Pulmonary artery endothelial cell (primary cell): ENCODE data around the gene BORCS5. TPM values are rescaled to one million over a fixed set of nuclear protein-coding genes. Genes with fewer than 3 reads are reported as not detected.
A peak's percentile ranks its signal among the peaks of the same experiment; 100 is the strongest.
"Not testable (repeated sequence)": the region's sequence is repeated elsewhere in the genome, so short reads cannot be mapped to it uniquely, and the experiment has no call there.

Experiments used
- DNase-seq: peaks from one replicate; pipeline ENCODE4 v3.0.0-alpha.2; 2011; ENCODE audit warnings: low read depth, low spot score
- total RNA-seq: library from RNA; depleted of rRNA; stranded (reverse); fragments of >200 nt; gene quantifications from 2 replicates; pipeline ENCODE4 v1.2.3, GENCODE V29; 2014

BORCS5 gene
- total RNA-seq, 1 donor from 2014 or later: 6.1 TPM

DNA sequence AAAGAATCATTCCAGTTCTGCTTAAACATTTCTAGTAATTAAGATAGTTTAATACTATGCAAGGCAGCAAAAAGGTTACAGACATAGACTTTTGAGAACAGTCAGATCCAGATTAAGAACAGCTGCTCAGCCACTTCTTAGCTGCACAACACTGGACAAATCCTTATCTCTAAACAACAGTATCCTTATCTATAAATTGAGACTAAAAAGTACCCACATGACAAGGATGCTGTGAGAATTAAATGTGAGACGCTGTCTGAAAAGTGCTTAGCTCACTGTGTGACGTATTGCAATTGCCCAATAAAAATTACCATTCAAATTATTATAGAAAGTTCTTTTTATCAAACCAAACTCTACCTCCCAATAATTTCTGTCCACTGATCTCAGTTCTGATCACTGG is 35.5 kb downstream of the BORCS5 start:
- no peak for DNase-seq

DNA sequence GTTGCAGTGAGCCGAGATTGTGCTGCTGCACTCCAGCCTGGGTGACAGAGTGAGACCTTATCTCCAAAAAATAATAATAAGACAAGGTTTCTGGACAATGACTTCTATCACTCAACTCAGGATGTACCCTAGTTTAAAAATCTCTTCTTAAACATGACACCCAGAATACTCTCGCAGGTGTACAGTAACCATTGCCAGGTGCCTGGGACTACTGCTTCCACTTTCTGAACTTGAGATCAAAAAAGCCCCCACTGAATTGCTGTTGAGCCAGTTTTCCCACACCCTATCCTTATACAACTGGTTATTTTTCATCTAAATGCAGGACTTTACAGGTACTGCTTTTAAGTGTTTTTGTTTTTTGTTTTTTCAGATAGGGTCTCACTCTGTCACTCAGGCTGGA is 36.3 kb downstream of the BORCS5 start:
- DNase-seq: no peak

DNA sequence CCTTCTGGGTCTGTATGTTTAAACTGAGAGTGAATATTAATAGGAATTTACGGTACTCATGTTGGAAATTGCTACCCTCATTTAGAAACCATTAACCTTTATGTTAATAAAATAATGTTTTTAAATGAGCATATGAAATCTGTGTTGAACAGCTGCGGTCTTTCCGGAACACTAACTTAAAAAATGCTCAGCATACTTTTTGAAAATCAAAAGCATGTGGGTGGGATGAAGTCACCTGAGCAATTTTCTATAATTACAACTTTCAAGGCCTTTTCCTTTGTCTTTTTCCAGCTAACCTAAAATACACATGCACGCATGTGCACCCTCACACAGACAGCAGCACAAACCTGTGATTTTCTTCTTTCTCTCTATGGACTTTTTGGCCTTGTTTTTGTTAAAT is 39.8 kb downstream of the BORCS5 start:
- DNase-seq: no peak

DNA sequence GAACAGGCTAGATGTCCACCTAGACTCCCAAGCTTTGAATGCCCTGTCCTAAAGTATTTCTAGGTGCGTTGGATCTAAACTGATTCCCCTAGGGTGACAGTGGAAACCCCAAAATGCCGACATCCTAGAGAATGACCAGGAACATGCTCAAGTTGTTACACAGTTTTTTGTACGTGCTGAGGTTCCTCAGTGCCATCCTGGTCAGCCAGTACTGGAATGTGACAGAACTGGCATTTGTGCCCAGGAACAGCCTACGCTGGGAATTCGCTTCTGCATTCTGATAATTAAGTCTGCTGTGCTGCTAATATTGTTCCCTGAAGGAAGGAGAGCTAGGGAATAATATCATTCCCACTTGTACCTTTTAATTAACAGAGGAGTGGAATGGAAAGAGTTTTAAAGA is 40.3 kb downstream of the BORCS5 start:
- DNase-seq: no peak

DNA sequence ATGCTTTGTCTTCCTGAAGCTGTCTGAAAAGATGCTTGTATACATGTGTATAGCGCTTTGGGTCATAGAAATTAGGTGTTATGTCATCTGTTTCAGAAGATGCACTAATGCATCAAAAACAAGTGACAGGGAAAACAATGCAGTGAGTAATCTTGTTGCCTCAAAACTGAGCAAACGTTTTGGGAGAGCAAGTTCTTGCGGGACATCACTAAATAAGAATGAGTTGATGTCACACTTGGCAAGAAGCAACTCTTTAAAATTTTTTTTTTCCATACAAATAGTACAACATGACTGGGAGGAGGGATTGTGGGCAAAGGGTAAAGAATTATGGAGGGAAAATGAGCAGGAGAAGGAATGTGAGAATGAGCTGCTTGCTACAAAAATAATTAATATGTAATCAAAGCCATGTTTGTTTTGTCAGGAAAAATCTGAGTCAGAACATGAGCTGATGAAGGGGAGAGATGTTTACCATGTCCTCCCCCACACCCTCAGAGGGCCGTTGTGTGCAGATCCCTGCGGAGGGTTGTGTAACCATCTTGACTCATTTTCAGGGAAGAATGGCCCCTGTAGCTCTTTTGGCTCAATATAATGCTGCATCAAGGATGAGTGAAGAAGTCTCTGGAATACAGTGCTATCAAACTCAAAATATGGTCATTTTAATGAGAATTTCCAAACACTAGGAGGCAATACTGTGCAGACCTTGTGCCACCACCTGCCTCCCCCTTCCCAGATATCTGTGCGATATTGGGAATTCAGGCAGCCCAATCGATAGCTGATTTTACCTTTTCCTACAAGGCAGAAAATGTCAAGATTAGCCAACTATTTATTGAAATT is 41.4 kb downstream of the BORCS5 start:
- DNase-seq: peak; percentile 52

DNA sequence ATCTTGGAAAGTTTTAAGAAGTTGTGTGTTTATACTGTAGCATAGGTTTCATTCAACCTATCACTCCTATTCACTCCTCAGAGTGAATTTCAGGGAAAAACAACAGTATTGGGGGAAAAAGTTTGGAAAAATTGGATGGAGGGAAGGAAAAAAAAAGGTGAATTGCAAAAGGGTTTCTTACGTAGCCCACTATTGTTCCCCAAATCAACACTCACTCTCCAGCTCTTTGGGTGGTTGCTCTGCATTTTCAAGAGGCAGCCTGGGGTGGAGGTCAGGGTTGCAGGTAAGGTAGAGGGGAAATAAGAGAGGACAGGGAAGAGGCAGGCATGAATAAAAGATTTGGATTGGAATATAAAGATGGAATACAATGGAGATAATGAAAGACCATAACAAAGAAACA is 42.3 kb downstream of the BORCS5 start:
- DNase-seq: no peak

DNA sequence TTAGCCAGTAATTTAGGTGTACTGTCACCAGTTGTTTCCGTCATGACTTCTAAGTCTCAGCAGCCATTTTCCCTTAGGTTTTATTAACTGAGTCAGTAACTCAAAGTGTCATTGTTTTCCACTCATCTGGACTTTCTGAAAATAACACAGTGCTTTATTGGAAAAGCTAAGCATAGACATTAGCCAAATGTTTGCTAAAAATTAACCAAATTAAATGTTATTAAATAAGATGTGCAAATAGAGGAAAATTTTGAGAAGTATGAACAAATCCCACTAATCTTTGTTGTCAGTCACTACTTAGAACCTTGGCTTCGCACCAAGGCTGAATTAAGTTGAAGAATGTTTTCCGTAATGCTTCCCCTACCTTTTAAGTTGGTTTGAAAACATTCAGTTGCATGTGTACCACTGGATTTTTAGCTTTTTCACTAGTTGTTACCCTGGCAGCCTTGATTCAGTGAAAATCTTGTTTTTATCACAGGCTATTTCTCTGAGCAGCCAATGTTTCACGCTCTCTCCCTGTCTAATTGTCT is 43.0 kb downstream of the BORCS5 start:
- no peak for DNase-seq

DNA sequence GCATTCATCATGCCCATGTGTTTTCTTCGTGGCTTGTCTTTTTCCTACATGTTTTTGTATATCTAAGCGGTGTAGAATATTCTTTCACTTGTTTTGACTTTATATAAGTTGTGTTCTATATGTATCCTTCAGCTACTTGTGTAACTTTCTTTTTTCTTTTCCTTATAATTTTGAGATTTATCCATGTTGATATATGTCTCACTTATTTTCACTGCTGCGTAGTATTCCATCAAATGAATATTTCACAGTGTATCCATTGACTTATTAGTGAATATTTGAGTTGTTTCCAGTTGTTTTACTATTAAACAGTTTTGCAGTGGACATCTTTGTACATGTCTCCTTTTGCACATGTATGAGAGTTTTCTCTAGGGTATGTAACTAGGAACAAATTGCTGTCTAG is 43.9 kb downstream of the BORCS5 start:
- no peak for DNase-seq

DNA sequence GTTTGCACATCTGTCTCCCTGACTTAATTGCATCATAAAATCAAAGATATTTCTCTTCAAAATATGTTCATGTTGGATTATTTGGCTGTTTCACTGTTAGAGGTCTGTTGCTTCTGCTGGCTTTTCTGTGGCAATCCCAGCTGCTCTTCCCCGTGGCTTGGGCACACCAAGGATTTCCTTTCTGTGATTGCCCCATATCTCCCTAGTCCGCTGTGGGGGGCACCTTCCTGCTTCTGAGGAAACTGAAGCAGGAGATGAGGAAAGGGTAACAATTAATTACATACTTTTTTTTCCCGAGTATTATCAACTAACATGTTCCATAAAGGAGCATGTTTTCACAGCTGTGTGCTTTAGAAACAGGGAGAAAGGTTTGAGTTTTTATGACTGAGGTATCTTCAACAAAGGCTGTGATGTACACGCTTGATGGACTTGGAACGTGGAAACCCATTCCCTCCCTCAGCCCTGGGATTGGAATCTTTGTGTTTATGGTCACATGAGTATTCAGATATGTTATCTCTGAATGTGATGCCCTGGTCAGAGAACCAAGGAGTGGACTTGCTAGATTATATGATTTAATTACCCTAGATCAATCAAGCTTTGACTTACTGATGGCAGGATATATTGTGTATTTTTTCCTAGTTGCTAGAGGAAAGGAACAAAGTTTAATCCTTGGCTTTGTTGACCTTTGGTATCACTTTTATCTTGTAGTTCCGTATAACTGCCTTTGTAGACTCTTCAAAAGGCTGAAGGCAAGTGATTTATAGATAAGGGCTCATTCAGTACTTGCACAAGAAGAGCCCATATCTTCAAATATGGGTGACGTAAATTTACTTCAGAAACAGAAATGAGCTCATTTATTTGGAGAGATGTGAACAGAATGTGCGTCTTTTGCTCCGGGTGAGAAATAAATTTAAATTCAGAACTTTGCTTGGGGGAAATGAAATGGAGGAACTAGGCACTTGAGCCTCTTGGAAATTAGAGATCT is 46.7 kb downstream of the BORCS5 start:
- no peak for DNase-seq

DNA sequence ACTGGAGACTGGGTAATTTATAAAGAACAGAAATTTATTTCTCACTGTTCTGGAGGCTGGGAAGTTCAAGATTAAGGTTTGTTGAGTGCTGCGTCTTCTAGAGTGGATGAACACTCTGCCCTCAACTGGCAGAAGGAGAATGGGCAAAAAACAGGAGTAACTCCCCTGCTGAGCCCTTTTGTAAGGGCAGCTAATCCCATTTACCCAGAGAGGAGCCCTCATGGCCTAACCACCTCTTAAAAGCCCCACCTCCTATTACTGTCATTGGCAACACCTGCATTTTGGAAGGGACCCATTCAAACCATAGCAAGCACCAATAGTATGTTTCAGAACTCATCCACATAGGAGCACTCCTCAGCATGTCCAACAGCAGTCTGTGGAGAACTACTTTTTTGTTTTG is 47.4 kb downstream of the BORCS5 start:
- DNase-seq: no peak

DNA sequence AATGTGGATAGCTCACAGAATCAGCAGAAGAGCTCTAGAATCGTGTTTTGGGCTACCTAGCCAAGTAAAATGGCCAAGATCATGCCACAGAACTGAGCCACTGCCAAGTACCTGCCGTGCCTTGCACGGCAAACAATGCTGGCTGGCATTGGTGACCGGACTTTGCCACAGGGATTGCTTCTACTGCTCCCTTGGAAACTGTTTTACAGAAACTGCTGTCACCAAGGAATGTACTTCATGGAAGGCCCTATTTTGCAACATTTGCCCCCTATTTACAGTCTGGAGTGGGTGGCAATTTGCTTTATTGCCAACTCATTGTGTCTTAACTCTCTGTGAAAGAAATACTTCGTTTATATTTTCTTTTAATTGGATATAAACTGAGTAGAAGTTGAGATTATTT is 49.0 kb downstream of the BORCS5 start:
- no peak for DNase-seq

DNA sequence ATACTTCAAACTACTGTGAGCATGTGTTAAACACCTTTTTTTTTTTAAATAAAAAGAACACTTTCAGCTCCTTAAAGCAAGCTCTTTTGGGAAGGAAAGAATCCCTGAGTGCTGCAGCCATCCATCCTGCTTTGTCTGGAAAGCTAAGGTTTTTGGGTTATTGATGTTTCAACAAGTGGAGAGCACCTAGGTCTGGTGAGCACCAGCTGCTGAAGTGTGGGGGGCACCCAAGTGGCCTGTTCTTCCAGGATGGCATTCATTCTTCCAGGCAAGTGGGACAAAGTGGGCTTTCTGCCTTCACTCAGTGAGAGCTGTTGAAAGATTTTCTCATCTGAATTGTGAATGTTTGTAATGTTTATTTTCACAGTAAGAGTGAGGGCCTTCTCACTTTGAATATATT is 49.9 kb downstream of the BORCS5 start:
- DNase-seq: no peak

DNA sequence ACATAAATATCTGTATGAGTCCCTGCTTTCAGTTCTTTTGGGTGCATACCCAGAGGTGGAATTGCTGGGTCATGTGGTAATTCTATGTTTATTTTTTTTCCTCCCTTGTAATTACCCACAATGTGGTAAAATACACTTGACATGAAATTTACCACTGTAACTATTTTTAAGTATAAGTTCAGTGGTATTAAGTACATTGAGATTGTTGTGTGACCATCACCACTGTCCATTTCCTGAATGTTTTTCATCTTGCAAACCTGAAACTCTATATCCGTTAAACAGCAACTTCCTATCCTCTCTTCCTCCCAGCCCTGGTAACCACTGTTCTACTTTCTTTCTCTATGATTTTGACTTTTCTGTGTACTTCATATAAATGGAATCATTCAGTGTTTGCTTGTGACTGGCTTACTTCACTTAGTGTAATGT is 51.4 kb downstream of the BORCS5 start:
- no peak for DNase-seq

DNA sequence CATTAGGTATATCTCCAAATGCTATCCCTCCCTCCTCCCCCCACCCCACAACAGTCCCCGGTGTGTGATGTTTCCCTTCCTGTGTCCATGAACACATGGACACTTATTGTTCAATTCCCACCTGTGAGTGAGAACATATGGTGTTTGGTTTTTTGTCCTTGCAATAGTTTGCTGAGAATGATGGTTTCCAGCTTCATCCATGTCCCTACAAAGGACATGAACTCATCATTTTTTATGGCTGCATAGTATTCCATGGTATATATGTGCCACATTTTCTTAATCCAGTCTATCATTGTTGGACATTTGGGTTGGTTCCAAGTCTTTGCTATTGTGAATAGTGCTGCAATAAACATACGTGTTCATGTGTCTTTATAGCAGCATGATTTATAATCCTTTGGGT is 52.5 kb downstream of the BORCS5 start:
- not testable (repeated sequence) for DNase-seq

DNA sequence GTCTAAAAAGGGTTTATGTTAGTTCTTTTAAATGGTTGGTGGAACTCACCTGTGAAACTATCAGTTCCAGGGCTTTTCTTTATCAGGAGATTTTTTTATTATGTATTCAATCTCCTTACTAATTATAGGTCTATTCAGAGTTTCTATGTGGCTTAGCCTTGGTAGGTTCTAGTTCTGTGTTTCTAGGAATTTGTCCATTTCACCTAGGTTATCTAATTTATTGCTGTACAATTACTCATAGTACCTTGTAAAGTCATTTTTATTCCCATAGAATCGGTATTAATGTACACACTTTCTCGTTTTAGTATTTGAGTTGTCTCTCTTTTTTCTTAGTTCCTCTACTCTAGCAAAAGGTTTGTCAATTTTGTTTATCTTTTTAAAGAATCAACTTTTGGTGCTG is 59.0 kb downstream of the BORCS5 start:
- DNase-seq: no peak

DNA sequence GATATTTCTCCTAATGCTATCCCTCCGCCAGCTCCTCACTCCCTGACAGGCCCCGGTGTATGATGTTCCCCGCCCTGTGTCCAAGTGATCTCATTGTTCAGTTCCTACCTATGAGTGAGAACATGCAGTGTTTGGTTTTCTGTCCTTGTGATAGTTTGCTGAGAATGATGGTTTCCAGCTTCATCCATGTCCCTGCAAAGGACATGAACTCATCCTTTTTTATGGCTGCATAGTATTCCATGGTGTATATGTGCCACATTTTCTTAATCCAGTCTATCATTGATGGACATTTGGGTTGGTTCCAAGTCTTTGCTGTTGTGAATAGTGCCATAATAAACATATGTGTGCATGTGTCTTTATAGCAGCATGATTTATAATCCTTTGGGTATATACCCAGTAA is 62.3 kb downstream of the BORCS5 start:
- not testable (repeated sequence) for DNase-seq

DNA sequence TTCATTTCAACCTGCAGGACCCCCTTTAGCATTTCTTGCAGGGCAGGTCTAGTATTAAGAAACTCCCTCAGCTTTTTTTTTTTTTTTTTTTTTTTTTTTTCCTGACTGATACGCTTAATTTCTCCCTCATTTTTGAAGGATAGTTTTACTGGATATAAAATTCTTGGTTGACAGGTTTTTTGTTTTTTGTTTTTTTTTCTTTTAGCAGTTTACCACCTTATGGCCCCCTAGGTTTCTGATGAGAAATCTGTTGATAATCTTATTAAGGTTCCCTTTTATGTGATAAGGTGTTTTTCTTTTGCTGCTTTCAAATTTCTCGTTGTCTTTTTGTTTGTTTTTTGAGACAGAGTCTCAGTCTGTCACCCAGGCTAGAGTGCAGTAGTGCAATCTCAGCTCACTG is 66.5 kb downstream of the BORCS5 start:
- DNase-seq: no peak

DNA sequence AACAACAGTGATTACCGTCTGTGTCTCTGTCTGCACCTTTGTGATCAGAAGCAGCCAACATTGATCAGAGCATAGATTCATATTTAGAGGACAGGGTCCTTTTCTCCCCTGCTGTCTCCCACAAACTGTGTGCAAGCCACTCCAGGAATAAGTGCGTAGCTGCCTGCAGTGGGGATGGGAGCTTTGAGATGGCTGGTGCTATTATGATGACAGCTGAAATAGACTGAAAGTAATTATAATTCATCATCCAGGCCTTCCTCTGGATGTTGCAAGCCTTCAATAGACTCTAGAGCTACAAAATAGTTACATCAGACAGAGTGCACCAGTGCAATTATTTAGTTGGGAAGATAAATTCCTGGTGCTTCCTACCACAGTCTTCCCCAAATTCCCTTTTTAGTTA is 68.1 kb downstream of the BORCS5 start:
- no peak for DNase-seq

DNA sequence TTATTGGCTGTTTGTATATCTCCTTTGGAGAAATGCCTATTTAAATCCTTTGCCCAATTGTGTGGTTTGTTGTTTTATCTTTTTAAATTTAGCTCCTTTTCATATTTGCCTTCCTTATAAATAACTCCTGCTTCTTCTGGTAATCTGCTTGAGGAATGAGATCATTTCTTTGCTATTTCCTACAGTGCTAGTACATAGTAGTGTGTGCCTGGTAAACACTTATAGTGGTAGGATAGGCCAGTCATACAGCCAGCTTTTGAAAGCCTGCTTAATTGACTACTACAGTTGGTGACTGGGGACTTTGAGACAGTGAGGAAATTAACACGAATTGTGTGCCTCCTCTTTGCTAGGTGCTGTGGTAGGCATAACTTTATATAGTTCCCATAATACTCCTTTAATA is 68.7 kb downstream of the BORCS5 start:
- peak; percentile 39 for DNase-seq

DNA sequence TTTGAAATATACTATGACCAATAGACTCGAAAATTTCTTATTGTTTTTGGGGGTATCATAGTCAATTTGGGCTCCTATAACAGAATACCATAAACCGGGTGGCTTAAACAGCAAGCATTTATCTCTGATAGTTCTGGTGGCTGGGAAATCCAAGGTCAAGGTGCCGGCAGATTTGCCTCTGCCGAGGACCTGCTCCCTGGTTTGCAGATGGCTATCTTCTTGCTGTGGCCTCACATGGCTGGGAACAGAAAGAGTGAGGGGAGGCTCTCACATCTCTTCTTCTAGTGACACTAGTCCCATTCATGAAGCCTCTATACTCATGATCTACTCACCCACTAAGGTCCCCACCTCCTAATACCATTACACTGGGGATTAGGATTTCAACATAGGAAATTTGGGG is 70.7 kb downstream of the BORCS5 start:
- DNase-seq: no peak

DNA sequence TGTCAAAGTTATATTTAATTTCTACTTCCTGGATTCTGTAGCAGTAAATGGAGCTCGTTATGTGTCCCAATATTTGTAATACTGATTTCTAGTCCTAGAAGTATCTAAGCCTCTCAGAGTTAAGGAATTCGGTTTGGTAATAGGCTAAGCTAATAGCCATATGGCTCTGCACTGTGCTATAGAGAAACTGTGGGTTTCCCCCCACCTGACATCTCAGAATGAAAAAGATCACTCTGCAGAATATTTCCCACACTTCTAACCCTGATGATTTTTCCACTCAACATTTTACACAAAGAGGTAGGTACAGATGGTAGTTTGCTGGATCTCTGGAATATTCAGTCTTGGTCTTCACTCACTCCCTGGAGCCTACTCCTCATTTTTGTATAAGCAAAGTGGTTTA is 71.2 kb downstream of the BORCS5 start:
- no peak for DNase-seq

DNA sequence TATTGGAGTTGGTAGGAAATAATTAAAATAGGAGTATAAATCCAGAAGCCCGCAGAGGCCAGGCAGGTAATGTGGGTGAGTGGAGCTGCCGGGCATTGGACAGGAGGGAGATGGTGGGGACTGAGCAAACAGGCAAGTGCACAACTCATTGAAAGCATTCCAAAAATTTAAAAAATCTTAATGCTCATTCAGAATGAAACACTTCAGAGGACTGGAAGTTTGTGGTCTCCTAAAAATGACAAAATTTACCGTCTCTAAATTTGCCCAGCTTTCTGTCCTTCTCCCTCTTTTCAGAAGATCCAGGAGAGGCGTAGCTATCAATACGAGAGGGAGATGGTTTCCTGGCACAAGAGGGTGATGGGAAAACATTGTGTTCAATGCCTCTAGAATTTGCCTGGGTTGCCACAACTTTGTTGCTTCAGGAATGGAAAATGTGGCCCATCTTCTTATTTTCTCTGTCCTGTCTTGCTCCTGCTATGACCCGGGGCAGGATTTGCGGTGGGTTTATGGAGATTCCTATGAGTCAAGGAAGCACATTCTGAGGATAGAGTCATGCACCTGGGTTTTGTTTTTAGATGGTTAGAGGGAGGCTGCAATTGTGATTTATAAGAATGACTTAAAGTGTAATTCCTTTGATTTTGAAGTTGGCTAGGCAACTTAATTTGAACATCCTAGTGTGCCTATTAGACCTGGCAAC is 72.2 kb downstream of the BORCS5 start:
- no peak for DNase-seq
